ENCODE results near the gene TTC34. TPM values are rescaled to one million over a fixed set of nuclear protein-coding genes. Genes with fewer than 3 reads are reported as not detected.
A peak's percentile ranks its signal among the peaks of the same experiment; 100 is the strongest.

The TTC34 gene
- total RNA-seq, 1 experiment from 2014 or later, result 0.92 TPM

GRCh38 chr1:2602866-2603520 lies 198.5 kb downstream of the TTC34 start:
- Histone ChIP-seq H2BK5ac (ENCODE audit: insufficient read length, low read length) (no peak overlapping the region), H3K27ac (ENCODE audit: insufficient read length, low read depth, low read length) (no peak overlapping the region), H3K18ac (ENCODE audit: insufficient read length, low read depth, low read length) (no peak overlapping the region), H3K23me2 (ENCODE audit: insufficient read length, low read depth, low read length, poor library complexity, severe bottlenecking) (no peaks in the 10 kb centered on the region), H4K8ac (replicated peaks; ENCODE audit: insufficient read length, low read depth, low read length) (no peak overlapping the region), H3K23ac (ENCODE audit: insufficient read length, low read depth, low read length) (no peak overlapping the region), H4K5ac (ENCODE audit: insufficient read length, low read depth, low read length) (no peak overlapping the region), H3K4ac (ENCODE audit: low read depth, low read length) (no peak overlapping the region), H3K4me2 (ENCODE audit: insufficient read depth, insufficient read length, low read length) (no peak overlapping the region), H3K14ac (ENCODE audit: insufficient read depth, low read length) (no peak overlapping the region; the same call in 1 of the 2 replicates), H3K9ac (ENCODE audit: extremely low read depth, insufficient read length, low read length) (no peak overlapping the region), H2AFZ (ENCODE audit: low read length) (no peak overlapping the region), H3K79me2 (ENCODE audit: insufficient read depth, low read length) (no peaks in the 10 kb centered on the region), H3K56ac (ENCODE audit: insufficient read length, low read depth, low read length) (no peak overlapping the region), H2BK20ac (ENCODE audit: low read depth, low read length, poor library complexity, severe bottlenecking) (no peak overlapping the region), H3T11ph (ENCODE audit: low read length) (no peak overlapping the region), H3K79me1 (ENCODE audit: insufficient read depth, low read depth, low read length, poor library complexity, severe bottlenecking) (no peaks in the 10 kb centered on the region), H3K9me3 (ENCODE audit: control insufficient read depth, low read depth, low read length) (no peaks in the 10 kb centered on the region), H2AK5ac (ENCODE audit: insufficient read length, low read length) (no peak overlapping the region), H3K27me3 (ENCODE audit: insufficient read depth, low read length) (no peaks in the 10 kb centered on the region), H4K20me1 (ENCODE audit: control insufficient read depth, insufficient read depth, insufficient read length) (no peaks in the 10 kb centered on the region), H4K91ac (ENCODE audit: insufficient read length, low read depth, low read length) (no peak overlapping the region), H2BK15ac (ENCODE audit: low read depth, low read length) (no peak overlapping the region), H2BK120ac (ENCODE audit: low read depth, low read length, poor library complexity, severe bottlenecking) (no peak overlapping the region), H2BK12ac (ENCODE audit: insufficient read length, low read depth, low read length) (no peak overlapping the region), H3K4me1 (ENCODE audit: insufficient read depth, low read length) (no peaks in the 10 kb centered on the region)
- H3K27me3 Mint-ChIP-seq (ENCODE audit: low read depth), result peaks cover 24% of the 10 kb centered on the region
- no peak overlapping the region for H3K4me3 Mint-ChIP-seq
- peaks cover 3 to 5% of the 10 kb centered on the region in 2 experiments; a peak in 3 of 5 replicates for H3K9me3 Mint-ChIP-seq
- TF ChIP-seq CTCF (conservative IDR thresholded peaks at IDR 0.05), result no peak
- no peaks in the 10 kb centered on the region for H3K4me1 Mint-ChIP-seq
- H3K36me3 Mint-ChIP-seq (ENCODE audit: insufficient read depth in 1 of 3, low read depth in 3 of 3), result no peaks in the 10 kb centered on the region
- no peak for DNase-seq
- WGBS (ENCODE audit: extremely low coverage, insufficient read length, low lambda C conversion rate), result no CpG with 5 or more reads among the region's 18 CpGs
- H3K27ac Mint-ChIP-seq, result peak overlapping the region in 1 of 3 experiments; percentile 44; a peak in 1 of 7 replicates

Measured in H9 (cell line).